T-cell (primary cell): ENCODE results near the gene NFKBIL1. TPM values are rescaled to one million over a fixed set of nuclear protein-coding genes. Genes with fewer than 3 reads are reported as not detected.

ENCODE experiments used
- ATAC-seq, 4 experiments: fragments of 200-7000 bp in 3 of 4; fragments of 150-1000 bp in 1 of 4; cut with Tn5 transposase; replicated peaks in 1 of 4; 1 replicate in 3 of 4; 2 replicates in 1 of 4; pipeline ENCODE4 v1.10.0; 2021; ENCODE audit warnings: moderate library complexity in 3 of 4, mild to moderate bottlenecking in 2 of 4, moderate number of reproducible peaks in 1 of 4
- CTCF ChIA-PET, 2 donors: fragments of 300-600 bp; sonication (Branson Sonifier 250); formaldehyde crosslinking; loops; one replicate each; lab custom pipeline; 2022; ENCODE audit warnings: antibody characterized with exemption in 2 of 2; lab: Charles Lee
- POLR2A ChIA-PET, 2 donors: fragments of 300-600 bp; sonication (Branson Sonifier 250); formaldehyde crosslinking; loops; one replicate each; lab custom pipeline; 2022; ENCODE audit warnings: antibody characterized with exemption in 2 of 2; lab: Charles Lee
- DNase-seq, 35 experiments: peaks; one replicate each; pipeline versions ENCODE4 v3.0.0 to v3.0.0-alpha.2; 2013 to 2023
- H3K27ac ChIP-seq: one replicate; pipeline ENCODE4 v1.5.1; 2013; ENCODE audit warnings: low read length
- H3K27me3 ChIP-seq, 2 experiments: replicated peaks in 1 of 2; 1 replicate in 1 of 2; 2 replicates in 1 of 2; pipeline versions ENCODE4 v1.6.1 to v1.7.0; 2013; ENCODE audit warnings: low read length in 1 of 2, mixed read lengths in 1 of 2; ENCODE audit not compliant: control insufficient read depth in 2 of 2, insufficient read depth in 2 of 2; ENCODE audit errors: extremely low read depth in 1 of 2
- H3K36me3 ChIP-seq, 2 donors: 1 replicate in 1 of 2; 2 replicates in 1 of 2; pipeline versions ENCODE4 v1.6.1 to v1.7.0; 2013; ENCODE audit warnings: low read length in 1 of 2; ENCODE audit not compliant: control insufficient read depth in 2 of 2, insufficient read depth in 1 of 2; ENCODE audit errors: extremely low read depth in 1 of 2
- H3K4me1 ChIP-seq, 2 experiments: 1 replicate in 1 of 2; 2 replicates in 1 of 2; pipeline versions ENCODE4 v1.6.1 to v1.7.0; 2013; ENCODE audit warnings: low read length in 2 of 2, mixed read lengths in 1 of 2; ENCODE audit not compliant: insufficient read depth in 2 of 2, control insufficient read depth in 1 of 2; ENCODE audit errors: extremely low read depth in 1 of 2
- H3K4me3 ChIP-seq, 2 donors: 1 replicate in 1 of 2; 2 replicates in 1 of 2; pipeline versions ENCODE4 v1.5.1 to v1.7.0; 2013; ENCODE audit warnings: mild to moderate bottlenecking in 2 of 2, low read length in 1 of 2, moderate library complexity in 1 of 2; ENCODE audit not compliant: control insufficient read depth in 1 of 2; ENCODE audit errors: extremely low read depth in 1 of 2
- H3K9me3 ChIP-seq: 2 replicates; pipeline ENCODE4 v1.7.0; 2013
- H3K27ac Mint-ChIP-seq, 2 donors: one replicate each; pipeline ENCODE4 v1.8.0; 2020 to 2021; ENCODE audit warnings: mild to moderate bottlenecking in 2 of 2, mixed read lengths in 2 of 2
- H3K27me3 Mint-ChIP-seq, 2 donors: one replicate each; pipeline ENCODE4 v1.8.0; 2021 to 2022; ENCODE audit warnings: mixed read lengths in 2 of 2
- H3K36me3 Mint-ChIP-seq: one replicate; pipeline ENCODE4 v1.8.0; 2021; ENCODE audit warnings: mixed read lengths
- H3K4me1 Mint-ChIP-seq, 3 donors: one replicate each; pipeline ENCODE4 v1.8.0; 2020 to 2022; ENCODE audit warnings: mixed read lengths in 3 of 3, mild to moderate bottlenecking in 1 of 3
- H3K4me3 Mint-ChIP-seq, 3 donors: one replicate each; pipeline ENCODE4 v1.8.0; 2020 to 2022; ENCODE audit warnings: mild to moderate bottlenecking in 3 of 3, mixed read lengths in 3 of 3, moderate library complexity in 3 of 3
- H3K9me3 Mint-ChIP-seq, 3 donors: one replicate each; pipeline ENCODE4 v1.8.0; 2020 to 2022; ENCODE audit warnings: mixed read lengths in 3 of 3
- WGBS: methylation state at CpG from one replicate; pipeline ENCODE4 v1.1.5; 2013; ENCODE audit warnings: missing lambda C conversion rate; ENCODE audit not compliant: insufficient coverage; 5-methylcytosine and 5-hydroxymethylcytosine counted together
- total RNA-seq, 35 experiments: library from RNA in 6 of 35; stranded (reverse) in 6 of 35; fragments of 120-200 nt in 1 of 35; gene quantifications; one replicate each; pipeline versions ENCODE4 v1.2.1 to v1.2.4 and lab custom pipeline; 2013 to 2026

The NFKBIL1 gene
- total RNA-seq, 5 donors from 2014 or later (not counting 1 experiment from before 2014, with no cell fraction given): 6.9 to 17.1 (median 11.6) TPM

- no peaks in the 10 kb centered on the region for H3K9me3 ChIP-seq
- no CpG with 5 or more reads among the region's 1 CpG for WGBS
- CTCF ChIA-PET: no interaction called here
These were observed 14.0 kb upstream of the NFKBIL1 start for GRCh38 chr6:31533455-31533841.

GRCh38 chr6:31534011-31534410, 13.4 kb upstream of the NFKBIL1 start:
- Mint-ChIP-seq H3K4me1 (peaks cover 31 to 40% (median 35%) of the 10 kb centered on the region in 3 donors), H3K27ac (no peak overlapping the region), H3K9me3 (no peaks in the 10 kb centered on the region), H3K4me3 (peak overlapping the region in 1 of 3 donors; percentile 13), H3K36me3 (peaks cover 70% of the 10 kb centered on the region), H3K27me3 (no peaks in the 10 kb centered on the region)
- Histone ChIP-seq H3K27ac (no peak overlapping the region), H3K36me3 (peaks cover 19 to 93% of the 10 kb centered on the region in 2 donors), H3K4me3 (no peak overlapping the region), H3K27me3 (no peaks in the 10 kb centered on the region), H3K9me3 (no peaks in the 10 kb centered on the region), H3K4me1 (peaks cover 4 to 13% of the 10 kb centered on the region in 2 experiments)
- ChIA-PET POLR2A (no interaction called here), CTCF (no interaction called here)
- 97% methylated on average over 3 of the region's 6 CpGs for WGBS
- DNase-seq (no peak), ATAC-seq (no peak)

More at GRCh38 chr6:31533455-31533841, 14.0 kb upstream of the NFKBIL1 start:
- H3K4me3 Mint-ChIP-seq: no peak overlapping the region
- POLR2A ChIA-PET: no interaction called here
- ATAC-seq (no peak), DNase-seq (no peak)
- H3K27ac Mint-ChIP-seq: peak overlapping the region; percentile 15 to 25
- no peaks in the 10 kb centered on the region for H3K9me3 Mint-ChIP-seq
- no peaks in the 10 kb centered on the region for H3K27me3 Mint-ChIP-seq
- peaks cover 0 to 7% of the 10 kb centered on the region in 2 experiments for H3K4me1 ChIP-seq
- peaks cover 25 to 34% (median 29%) of the 10 kb centered on the region in 3 donors for H3K4me1 Mint-ChIP-seq
- H3K36me3 Mint-ChIP-seq: peaks cover 65% of the 10 kb centered on the region
- H3K27ac ChIP-seq: no peak overlapping the region
- no peak overlapping the region for H3K4me3 ChIP-seq
- no peaks in the 10 kb centered on the region for H3K27me3 ChIP-seq
- H3K36me3 ChIP-seq: peaks cover 14 to 88% of the 10 kb centered on the region in 2 donors

- H3K4me1 Mint-ChIP-seq: peaks cover 36 to 46% (median 41%) of the 10 kb centered on the region in 3 donors
- CTCF ChIA-PET: no interaction called here
These were observed 12.8 kb upstream of the NFKBIL1 start for GRCh38 chr6:31534521-31535040.

GRCh38 chr6:31535538-31536324, 11.7 kb upstream of the NFKBIL1 start:
- H3K4me3 Mint-ChIP-seq: no peak overlapping the region
- Histone ChIP-seq H3K27ac (no peak overlapping the region), H3K36me3 (peaks cover 16 to 96% of the 10 kb centered on the region in 2 donors), H3K9me3 (no peaks in the 10 kb centered on the region), H3K4me1 (peaks cover 21 to 30% of the 10 kb centered on the region in 2 experiments), H3K4me3 (no peak overlapping the region), H3K27me3 (no peaks in the 10 kb centered on the region)
- H3K27me3 Mint-ChIP-seq: no peaks in the 10 kb centered on the region
- no peak overlapping the region for H3K27ac Mint-ChIP-seq
- no peaks in the 10 kb centered on the region for H3K9me3 Mint-ChIP-seq
- CTCF ChIA-PET: no interaction called here
- no peak for ATAC-seq
- H3K4me1 Mint-ChIP-seq: peaks cover 48 to 53% (median 52%) of the 10 kb centered on the region in 3 donors
- peaks cover 75% of the 10 kb centered on the region for H3K36me3 Mint-ChIP-seq
- WGBS: no CpG with 5 or more reads among the region's 2 CpGs
- POLR2A ChIA-PET: interaction anchor here in 1 of 2 donors (0.6 kb wide), 2 partner anchors 104 to 622 kb away, joined by 3 to 5 read pairs; no protein-coding TSS in a partner anchor
- no peak for DNase-seq

More at GRCh38 chr6:31534521-31535040, 12.8 kb upstream of the NFKBIL1 start:
- Mint-ChIP-seq H3K27me3 (no peaks in the 10 kb centered on the region), H3K27ac (no peak overlapping the region), H3K4me3 (no peak overlapping the region), H3K9me3 (no peaks in the 10 kb centered on the region), H3K36me3 (peaks cover 76% of the 10 kb centered on the region)
- 92% methylated on average over 21 of the region's 24 CpGs for WGBS
- Histone ChIP-seq H3K27me3 (no peaks in the 10 kb centered on the region), H3K4me1 (peaks cover 9 to 18% of the 10 kb centered on the region in 2 experiments), H3K9me3 (no peaks in the 10 kb centered on the region), H3K27ac (no peak overlapping the region), H3K36me3 (peaks cover 18 to 96% of the 10 kb centered on the region in 2 donors), H3K4me3 (no peak overlapping the region)
- no peak for ATAC-seq
- POLR2A ChIA-PET: no interaction called here
- DNase-seq: no peak

GRCh38 chr6:31538805-31539400, 8.5 kb upstream of the NFKBIL1 start:
- peaks cover 56% of the 10 kb centered on the region for H3K36me3 Mint-ChIP-seq
- H3K27ac Mint-ChIP-seq: peak overlapping the region; percentile 99
- H3K4me3 Mint-ChIP-seq: peak overlapping the region; percentile 96 to 99 (median 97)
- ATAC-seq (no peak), DNase-seq (peak in 2 of 35 experiments; percentile 17 to 23)
- CTCF ChIA-PET: interaction anchor here in 1 of 2 donors (0.6 to 6.2 kb wide), 2 partner anchors 48 to 59 kb away, joined by 3 to 40 read pairs; no protein-coding TSS in a partner anchor
- WGBS: 0% methylated on average over 1 of the region's 6 CpGs
- Histone ChIP-seq H3K4me3 (no peak overlapping the region), H3K36me3 (peaks cover 11 to 65% of the 10 kb centered on the region in 2 donors), H3K27me3 (no peaks in the 10 kb centered on the region), H3K4me1 (peaks cover 25 to 44% of the 10 kb centered on the region in 2 experiments), H3K27ac (peak overlapping the region; percentile 99), H3K9me3 (no peaks in the 10 kb centered on the region)
- H3K4me1 Mint-ChIP-seq: peaks cover 61 to 64% (median 62%) of the 10 kb centered on the region in 3 donors
- no peaks in the 10 kb centered on the region for H3K27me3 Mint-ChIP-seq
- H3K9me3 Mint-ChIP-seq: no peaks in the 10 kb centered on the region
- POLR2A ChIA-PET: interaction anchor here (0.5 to 1.1 kb wide), 2 partner anchors 11 to 42 kb away, joined by 3 to 5 read pairs; no protein-coding TSS in a partner anchor

GRCh38 chr6:31540640-31541039, 6.8 kb upstream of the NFKBIL1 start:
- Histone ChIP-seq H3K27ac (peak overlapping the region; percentile 99), H3K4me1 (peaks cover 25 to 40% of the 10 kb centered on the region in 2 experiments), H3K9me3 (no peaks in the 10 kb centered on the region), H3K36me3 (peaks cover 11 to 47% of the 10 kb centered on the region in 2 donors), H3K4me3 (peak overlapping the region; percentile 87 to 99), H3K27me3 (no peaks in the 10 kb centered on the region)
- ATAC-seq: no peak
- 20% methylated on average over 1 of the region's 4 CpGs for WGBS
- Mint-ChIP-seq H3K4me3 (peak overlapping the region; percentile 96 to 99 (median 97)), H3K36me3 (peaks cover 42% of the 10 kb centered on the region), H3K4me1 (peaks cover 57 to 62% (median 60%) of the 10 kb centered on the region in 3 donors), H3K27ac (peak overlapping the region; percentile 99), H3K9me3 (no peaks in the 10 kb centered on the region), H3K27me3 (no peaks in the 10 kb centered on the region)
- POLR2A ChIA-PET: interaction anchor here in 1 of 2 donors (0.8 to 1.0 kb wide), 2 partner anchors 78 to 141 kb away, joined by 3 read pairs; no protein-coding TSS in a partner anchor
- no peak for DNase-seq
- CTCF ChIA-PET: interaction anchor here (0.8 to 6.2 kb wide), 7 partner anchors 43 to 824 kb away, joined by 3 to 40 read pairs (median 5); partner anchors contain the start of genes BAG6 (in 1 of the 2) and MDC1 (in 1 of the 2)
